ENCODE data around the gene ATP10B. TPM values are rescaled to one million over a fixed set of nuclear protein-coding genes. Genes with fewer than 3 reads are reported as not detected.

The ATP10B gene
- total and polyA plus RNA-seq, 2 experiments from 2014 or later: 2.7 to 5.1 TPM

DNA sequence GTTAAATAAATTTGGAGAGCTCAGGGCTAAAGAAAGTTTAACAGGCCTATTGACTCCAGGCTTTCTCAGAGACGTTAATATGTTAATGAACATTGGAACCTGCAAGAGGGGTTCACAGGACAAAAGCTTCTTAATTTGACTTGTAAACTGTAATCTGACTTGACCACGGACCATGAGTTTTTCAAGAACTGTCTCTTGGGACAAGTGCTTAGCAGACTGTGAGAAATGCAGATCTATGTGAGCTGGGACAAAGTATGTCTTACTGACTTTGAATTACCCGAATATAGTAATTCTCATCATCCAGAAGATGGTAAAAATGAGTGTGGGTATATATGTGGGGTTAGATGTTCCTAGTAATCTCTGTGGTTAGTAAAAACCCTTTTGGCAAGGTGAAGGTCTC, 186.6 kb downstream of the ATP10B start:
- DNase-seq (ENCODE audit: low spot score): no peak
- no peaks in the 10 kb centered on the region for H3K36me3 ChIP-seq (replicated peaks; ENCODE audit: insufficient read depth, low read depth)
- H4K20me1 ChIP-seq (ENCODE audit: insufficient read depth, poor library complexity, severe bottlenecking): no peaks in the 10 kb centered on the region
- TF ChIP-seq EZH2phosphoT487 (IDR thresholded peaks at IDR 0.05; ENCODE audit: low read depth, severe bottlenecking, unreplicated experiment) (no peak), EZH2 (IDR thresholded peaks at IDR 0.05; ENCODE audit: borderline replicate concordance) (no peak)
- TF ChIP-seq, protein P1, sequence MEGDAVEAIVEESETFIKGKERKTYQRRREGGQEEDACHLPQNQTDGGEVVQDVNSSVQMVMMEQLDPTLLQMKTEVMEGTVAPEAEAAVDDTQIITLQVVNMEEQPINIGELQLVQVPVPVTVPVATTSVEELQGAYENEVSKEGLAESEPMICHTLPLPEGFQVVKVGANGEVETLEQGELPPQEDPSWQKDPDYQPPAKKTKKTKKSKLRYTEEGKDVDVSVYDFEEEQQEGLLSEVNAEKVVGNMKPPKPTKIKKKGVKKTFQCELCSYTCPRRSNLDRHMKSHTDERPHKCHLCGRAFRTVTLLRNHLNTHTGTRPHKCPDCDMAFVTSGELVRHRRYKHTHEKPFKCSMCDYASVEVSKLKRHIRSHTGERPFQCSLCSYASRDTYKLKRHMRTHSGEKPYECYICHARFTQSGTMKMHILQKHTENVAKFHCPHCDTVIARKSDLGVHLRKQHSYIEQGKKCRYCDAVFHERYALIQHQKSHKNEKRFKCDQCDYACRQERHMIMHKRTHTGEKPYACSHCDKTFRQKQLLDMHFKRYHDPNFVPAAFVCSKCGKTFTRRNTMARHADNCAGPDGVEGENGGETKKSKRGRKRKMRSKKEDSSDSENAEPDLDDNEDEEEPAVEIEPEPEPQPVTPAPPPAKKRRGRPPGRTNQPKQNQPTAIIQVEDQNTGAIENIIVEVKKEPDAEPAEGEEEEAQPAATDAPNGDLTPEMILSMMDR (IDR thresholded peaks at IDR 0.05; ENCODE audit: poor library complexity): no peak
- no peaks in the 10 kb centered on the region for H3K9me2 ChIP-seq (replicated peaks; ENCODE audit: insufficient read depth)
- no peak overlapping the region for H3K27ac ChIP-seq
- peaks cover 2% of the 10 kb centered on the region for H3K4me1 ChIP-seq (ENCODE audit: insufficient read depth)
- no peak overlapping the region for H2AFZ ChIP-seq
- H3K27me3 ChIP-seq: no peaks in the 10 kb centered on the region
- no peak overlapping the region for H3K4me2 ChIP-seq
- 68% methylated on average over 3 of the region's 3 CpGs for WGBS (ENCODE audit: low lambda C conversion rate, missing lambda C conversion rate)
- no peak overlapping the region for H3K4me3 ChIP-seq
- H3K9me3 ChIP-seq (ENCODE audit: low read depth): no peaks in the 10 kb centered on the region
- no peaks in the 10 kb centered on the region for H3K79me2 ChIP-seq

DNA sequence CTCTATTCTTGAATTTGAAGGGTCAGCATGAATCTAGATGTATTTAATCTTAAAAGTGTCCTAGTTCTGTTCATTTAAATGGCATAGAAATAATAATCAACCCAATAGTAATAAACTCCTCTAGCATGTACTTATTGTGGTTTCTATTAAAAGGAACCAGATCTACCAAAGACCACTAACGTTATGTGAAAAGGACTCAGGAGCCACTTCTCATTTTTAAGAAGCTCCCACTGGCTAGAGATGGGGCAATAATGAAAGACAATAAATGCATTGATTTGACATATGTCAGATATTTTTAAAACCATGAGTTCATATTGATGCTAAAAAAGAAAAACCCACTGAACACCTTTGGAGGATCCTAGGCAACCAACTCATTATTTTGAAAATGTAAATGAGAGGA, 191.9 kb downstream of the ATP10B start:
- TF ChIP-seq EZH2 (IDR thresholded peaks at IDR 0.05; ENCODE audit: borderline replicate concordance) (no peak), EZH2phosphoT487 (IDR thresholded peaks at IDR 0.05; ENCODE audit: low read depth, severe bottlenecking, unreplicated experiment) (no peak)
- TF ChIP-seq, protein P1 (IDR thresholded peaks at IDR 0.05; ENCODE audit: poor library complexity): no peak
- 93% methylated on average over 1 of the region's 1 CpG for WGBS (ENCODE audit: low lambda C conversion rate, missing lambda C conversion rate)
- H3K4me3 ChIP-seq: no peak overlapping the region
- no peaks in the 10 kb centered on the region for H4K20me1 ChIP-seq (ENCODE audit: insufficient read depth, poor library complexity, severe bottlenecking)
- H3K4me2 ChIP-seq: no peak overlapping the region
- H3K9me2 ChIP-seq (replicated peaks; ENCODE audit: insufficient read depth): no peaks in the 10 kb centered on the region
- no peak overlapping the region for H3K27ac ChIP-seq
- no peaks in the 10 kb centered on the region for H3K27me3 ChIP-seq
- DNase-seq (ENCODE audit: low spot score): no peak
- H2AFZ ChIP-seq: no peak overlapping the region
- peaks cover 4% of the 10 kb centered on the region for H3K4me1 ChIP-seq (ENCODE audit: insufficient read depth)
- H3K79me2 ChIP-seq: no peaks in the 10 kb centered on the region
- no peaks in the 10 kb centered on the region for H3K9me3 ChIP-seq (ENCODE audit: low read depth)
- no peaks in the 10 kb centered on the region for H3K36me3 ChIP-seq (replicated peaks; ENCODE audit: insufficient read depth, low read depth)

GRCh38 chr5:160657622-160658458, 194.2 kb downstream of the ATP10B start:
- Histone ChIP-seq H3K36me3 (replicated peaks; ENCODE audit: insufficient read depth, low read depth) (no peaks in the 10 kb centered on the region), H3K4me1 (ENCODE audit: insufficient read depth) (peaks cover 4% of the 10 kb centered on the region), H3K4me3 (no peak overlapping the region), H3K79me2 (no peaks in the 10 kb centered on the region), H4K20me1 (ENCODE audit: insufficient read depth, poor library complexity, severe bottlenecking) (no peaks in the 10 kb centered on the region), H3K9me3 (ENCODE audit: low read depth) (no peaks in the 10 kb centered on the region), H3K27ac (peak overlapping the region; percentile 37), H3K9me2 (replicated peaks; ENCODE audit: insufficient read depth) (no peaks in the 10 kb centered on the region), H3K4me2 (no peak overlapping the region), H2AFZ (no peak overlapping the region), H3K27me3 (no peaks in the 10 kb centered on the region)
- 73% methylated on average over 5 of the region's 5 CpGs for WGBS (ENCODE audit: low lambda C conversion rate, missing lambda C conversion rate)
- no peak for DNase-seq (ENCODE audit: low spot score)
- TF ChIP-seq EZH2 (IDR thresholded peaks at IDR 0.05; ENCODE audit: borderline replicate concordance) (no peak), EZH2phosphoT487 (IDR thresholded peaks at IDR 0.05; ENCODE audit: low read depth, severe bottlenecking, unreplicated experiment) (no peak)
- TF ChIP-seq, protein P1 (IDR thresholded peaks at IDR 0.05; ENCODE audit: poor library complexity): no peak

Measured in hepatocyte (in vitro differentiated cells).